IMR-90 (cell line): ENCODE measurements around the gene LARP4B. TPM values are rescaled to one million over a fixed set of nuclear protein-coding genes. Genes with fewer than 3 reads are reported as not detected.

Source experiments
- ATAC-seq: fragments of 200-7000 bp; cut with Tn5 transposase; 2 replicates; pipeline ENCODE4 v1.9.1; 2020; ENCODE audit warnings: low read depth, mild to moderate bottlenecking, moderate library complexity
- BruUV-seq: library from RNA; stranded (reverse); fragments of 400-500 nt; replicated peaks from 2 replicates; lab custom pipeline; 2021; lab: Mats Ljungman, UMichigan
- CTCF ChIA-PET: fragments of 300-600 bp; formaldehyde crosslinking; extraction: SDS; loops from one replicate; lab custom pipeline; 2021; ENCODE audit warnings: antibody characterized with exemption; lab: Yijun Ruan, JAX
- POLR2A ChIA-PET: fragments of 300-600 bp; sonication (Branson Sonifier 250); formaldehyde crosslinking; loops from one replicate; lab custom pipeline; 2022; ENCODE audit warnings: antibody characterized with exemption; ENCODE audit not compliant: unreplicated experiment; lab: Charles Lee
- DNase-seq: peaks from one replicate; pipeline ENCODE4 v3.0.0; 2013
- H2AFZ ChIP-seq: replicated peaks from 2 replicates; pipeline ENCODE3; 2013; ENCODE audit warnings: low read length, mild to moderate bottlenecking; ENCODE audit not compliant: poor library complexity
- H2AK5ac ChIP-seq: 2 replicates; pipeline ENCODE4 v1.6.1; 2013; ENCODE audit warnings: low read depth, low read length, inconsistent platforms
- H2AK9ac ChIP-seq: replicated peaks from 2 replicates; pipeline ENCODE3; 2013; ENCODE audit warnings: mild to moderate bottlenecking, low read depth, low read length, moderate library complexity; ENCODE audit not compliant: poor library complexity
- H2BK120ac ChIP-seq: 2 replicates; pipeline ENCODE4 v1.6.1; 2013; ENCODE audit warnings: low read depth, low read length, inconsistent platforms
- H2BK15ac ChIP-seq: 3 replicates; pipeline ENCODE4 v1.6.1; 2013; ENCODE audit warnings: low read depth, low read length, inconsistent platforms
- H2BK20ac ChIP-seq: 2 replicates; pipeline ENCODE4 v1.6.1; 2013; ENCODE audit warnings: low read depth, mild to moderate bottlenecking, inconsistent platforms, low read length, moderate library complexity
- H2BK5ac ChIP-seq: 2 replicates; pipeline ENCODE4 v1.6.1; 2013; ENCODE audit warnings: mild to moderate bottlenecking, low read depth, low read length, inconsistent platforms; ENCODE audit not compliant: poor library complexity, severe bottlenecking
- H3K14ac ChIP-seq: replicated peaks from 2 replicates; pipeline ENCODE4 v1.6.1; 2013; ENCODE audit warnings: low read depth, low read length, inconsistent platforms
- H3K18ac ChIP-seq: 2 replicates; pipeline ENCODE4 v1.6.1; 2013; ENCODE audit warnings: low read depth, low read length, control low read depth
- H3K23ac ChIP-seq: 2 replicates; pipeline ENCODE4 v1.6.1; 2013; ENCODE audit warnings: low read depth, low read length, inconsistent platforms
- H3K27ac ChIP-seq: 2 replicates; pipeline ENCODE4 v1.5.1; 2013; ENCODE audit warnings: mild to moderate bottlenecking, control low read depth, low read length; ENCODE audit not compliant: insufficient read depth
- H3K27me3 ChIP-seq: 2 replicates; pipeline ENCODE4 v1.6.1; 2013; ENCODE audit warnings: low read length; ENCODE audit not compliant: control insufficient read depth, insufficient read depth
- H3K36me3 ChIP-seq: 2 replicates; pipeline ENCODE4 v1.6.1; 2013; ENCODE audit warnings: low read length, mixed read lengths; ENCODE audit not compliant: control insufficient read depth, insufficient read depth
- H3K4ac ChIP-seq: 2 replicates; pipeline ENCODE4 v1.6.1; 2013; ENCODE audit warnings: low read depth, low read length, inconsistent platforms
- H3K4me1 ChIP-seq: 2 replicates; pipeline ENCODE4 v1.6.1; 2013; ENCODE audit warnings: low read length, mixed read lengths; ENCODE audit not compliant: control insufficient read depth, insufficient read depth
- H3K4me2 ChIP-seq: 2 replicates; pipeline ENCODE4 v1.6.1; 2013; ENCODE audit warnings: low read depth, mild to moderate bottlenecking, control low read depth, low read length, moderate library complexity
- H3K4me3 ChIP-seq: 2 replicates; pipeline ENCODE4 v1.5.1; 2013; ENCODE audit warnings: low read depth, mild to moderate bottlenecking, control low read depth, low read length, moderate library complexity; ENCODE audit not compliant: insufficient read depth
- H3K56ac ChIP-seq: 2 replicates; pipeline ENCODE4 v1.6.1; 2013; ENCODE audit warnings: low read length, inconsistent platforms; ENCODE audit not compliant: insufficient read depth; ENCODE audit errors: extremely low read depth
- H3K79me1 ChIP-seq, 2 experiments: 2 replicates each; pipeline ENCODE4 v1.6.1; 2013; ENCODE audit warnings: low read length in 2 of 2, inconsistent platforms in 1 of 2, low read depth in 1 of 2
- H3K9ac ChIP-seq: 2 replicates; pipeline ENCODE4 v1.6.1; 2013; ENCODE audit warnings: low read depth, low read length, control low read depth
- H3K9me1 ChIP-seq: 2 replicates; pipeline ENCODE4 v1.6.1; 2013; ENCODE audit warnings: low read length, inconsistent platforms; ENCODE audit not compliant: insufficient read depth
- H3K9me3 ChIP-seq: 2 replicates; pipeline ENCODE4 v1.6.1; 2013; ENCODE audit warnings: low read length; ENCODE audit not compliant: control insufficient read depth, insufficient read depth
- H4K20me1 ChIP-seq: 2 replicates; pipeline ENCODE4 v1.6.1; 2013; ENCODE audit warnings: low read length, inconsistent platforms; ENCODE audit not compliant: insufficient read depth
- H4K5ac ChIP-seq: 2 replicates; pipeline ENCODE4 v1.6.1; 2013; ENCODE audit warnings: mild to moderate bottlenecking, low read depth, low read length, control low read depth
- H4K8ac ChIP-seq, 2 experiments: 2 replicates each; pipeline ENCODE4 v1.6.1; 2013; ENCODE audit warnings: low read depth in 2 of 2, low read length in 2 of 2, control low read depth in 1 of 2, inconsistent platforms in 1 of 2
- H4K91ac ChIP-seq: 2 replicates; pipeline ENCODE4 v1.6.1; 2013; ENCODE audit warnings: low read depth, low read length, inconsistent platforms; ENCODE audit not compliant: insufficient read depth
- BHLHE40 ChIP-seq: fragments of 150-350 bp; IDR thresholded peaks from 2 replicates; pipeline ENCODE4 v1.6.1; 2016; ENCODE audit warnings: mild to moderate bottlenecking, low read depth, low read length
- CHD1 ChIP-seq: IDR thresholded peaks from 2 replicates; pipeline ENCODE4 v1.6.1; 2012; ENCODE audit warnings: low read depth, low read length, improper control_type of control experiment
- CTCF ChIP-seq: conservative IDR thresholded peaks from 2 replicates; pipeline ENCODE4 v1.5.1; 2012; ENCODE audit warnings: mild to moderate bottlenecking, low read depth, low read length, improper control_type of control experiment
- MAFK ChIP-seq: IDR thresholded peaks from 2 replicates; pipeline ENCODE4 v1.6.1; 2012; ENCODE audit warnings: low read depth, low read length, improper control_type of control experiment
- MAZ ChIP-seq: IDR thresholded peaks from 2 replicates; pipeline ENCODE4 v1.6.1; 2012; ENCODE audit warnings: low read depth, mild to moderate bottlenecking, low read length, improper control_type of control experiment, moderate library complexity, borderline replicate concordance
- MXI1 ChIP-seq: IDR thresholded peaks from 2 replicates; pipeline ENCODE4 v1.6.1; 2012; ENCODE audit warnings: low read depth, mild to moderate bottlenecking, low read length, moderate library complexity, borderline replicate concordance
- RAD21 ChIP-seq: IDR thresholded peaks from 2 replicates; pipeline ENCODE4 v1.6.1; 2012; ENCODE audit warnings: low read length, improper control_type of control experiment
- RCOR1 ChIP-seq: IDR thresholded peaks from 2 replicates; pipeline ENCODE4 v1.6.1; 2012; ENCODE audit warnings: mild to moderate bottlenecking, low read length, improper control_type of control experiment; ENCODE audit not compliant: insufficient replicate concordance
- RFX5 ChIP-seq: IDR thresholded peaks from 2 replicates; pipeline ENCODE4 v1.8.0; 2012; ENCODE audit warnings: low read depth, mild to moderate bottlenecking, low read length, moderate library complexity
- SMC3 ChIP-seq: fragments of 150-350 bp; IDR thresholded peaks from 2 replicates; pipeline ENCODE4 v1.6.1; 2016; ENCODE audit warnings: low read depth, mild to moderate bottlenecking, antibody characterized with exemption, low read length, moderate library complexity
- USF2 ChIP-seq: fragments of 150-350 bp; IDR thresholded peaks from 2 replicates; pipeline ENCODE4 v1.6.1; 2017; ENCODE audit warnings: mild to moderate bottlenecking, antibody characterized with exemption, low read length, low read depth
- WGBS, 2 experiments: methylation state at CpG; one replicate each; pipeline versions ENCODE4 v1.1.5 to v1.1.7; 2013; ENCODE audit warnings: missing lambda C conversion rate in 2 of 2; ENCODE audit not compliant: insufficient read length in 1 of 2; ENCODE audit errors: extremely low coverage in 2 of 2; 5-methylcytosine and 5-hydroxymethylcytosine counted together
- dilution Hi-C: fragments of 300-500 bp; cut with HindIII; formaldehyde crosslinking; loops from one replicate; pipeline ENCODE4 v1.14.3; 2018; ENCODE audit warnings: low sequenced_read_pairs; ENCODE audit not compliant: unreplicated experiment
- in situ Hi-C: fragments of 300-500 bp; cut with MboI; formaldehyde crosslinking; loops from 3 replicates; pipeline ENCODE4 v1.14.3; 2019; ENCODE audit warnings: low sequenced_read_pairs, inconsistent platforms, mixed read lengths
- intact Hi-C: fragments of 100-400 bp; cut with micrococcal nuclease; formaldehyde crosslinking; loops from 2 replicates; pipeline ENCODE4 v1.10.0; 2022
- polyA plus RNA-seq, 3 experiments: library from polyadenylated mRNA; depleted of rRNA; stranded (reverse); fragments of >200 nt; gene quantifications; 2 replicates each; pipeline ENCODE4 v1.2.3, GENCODE V29; 2012; ENCODE audit warnings: low replicate concordance in 1 of 3
- total RNA-seq: library from RNA; depleted of rRNA; stranded (reverse); fragments of >200 nt; gene quantifications from 2 replicates; pipeline ENCODE4 v1.2.3, GENCODE V29; 2012

The LARP4B gene
- total and polyA plus RNA-seq, 2 of the 4 experiments (the other 2 are of a cell fraction) = 24.3 to 25.5 TPM

GRCh38 chr10:926075-926698 is 5.3 kb downstream of the LARP4B start:
- H3K4ac ChIP-seq = no peak overlapping the region
- H3K9me1 ChIP-seq = peaks cover 22% of the 10 kb centered on the region
- no peak overlapping the region for H3K18ac ChIP-seq
- no peak overlapping the region for H2BK15ac ChIP-seq
- H3K36me3 ChIP-seq = peaks cover 4% of the 10 kb centered on the region; the same call in 1 of the 2 replicates
- no peak overlapping the region for H3K14ac ChIP-seq
- CTCF ChIA-PET = no interaction called here
- H4K91ac ChIP-seq = no peak overlapping the region
- H4K5ac ChIP-seq = no peak overlapping the region
- ATAC-seq (no peak), DNase-seq (no peak)
- POLR2A ChIA-PET = no interaction called here
- H4K8ac ChIP-seq = no peak overlapping the region
- H2BK5ac ChIP-seq = no peak overlapping the region
- in situ Hi-C loops = no loop called here
- BruUV-seq = no TSS peak
- H2AFZ ChIP-seq = no peak overlapping the region
- peaks cover 12% of the 10 kb centered on the region for H3K4me1 ChIP-seq
- dilution Hi-C loops = no loop called here
- intact Hi-C loops = no loop called here
- TF ChIP-seq BHLHE40 = no peak
- no peak for TF ChIP-seq MXI1
- no peak for TF ChIP-seq USF2
- no peak for TF ChIP-seq RCOR1
- TF ChIP-seq CHD1 = no peak
- no peak for TF ChIP-seq MAFK
- TF ChIP-seq RAD21 = no peak
- TF ChIP-seq RFX5 = no peak
- TF ChIP-seq MAZ = no peak
- no peak for TF ChIP-seq SMC3
- TF ChIP-seq CTCF = no peak
- no peak overlapping the region for H3K23ac ChIP-seq
- H3K56ac ChIP-seq = no peak overlapping the region
- H3K9ac ChIP-seq = no peak overlapping the region
- WGBS, 2 experiments = no CpG with 5 or more reads among the region's 4 CpGs
- no peak overlapping the region for H2BK120ac ChIP-seq
- H2BK20ac ChIP-seq = no peak overlapping the region
- H2AK5ac ChIP-seq = no peak overlapping the region
- H4K20me1 ChIP-seq = peaks cover 93% of the 10 kb centered on the region
- H2AK9ac ChIP-seq = no peak overlapping the region
- H3K79me1 ChIP-seq = peaks cover 0 to 40% of the 10 kb centered on the region in 2 experiments; a peak in 2 of 4 replicates
- H3K4me2 ChIP-seq = no peak overlapping the region
- H3K9me3 ChIP-seq = no peaks in the 10 kb centered on the region
- H3K27me3 ChIP-seq = no peaks in the 10 kb centered on the region
- no peak overlapping the region for H3K4me3 ChIP-seq
- H3K27ac ChIP-seq = no peak overlapping the region
